HL-60 (cell line): Measurements from ENCODE around the gene OTX1.

ENCODE experiments used
- DNase-seq, 2 experiments: peaks; one replicate each; pipeline ENCODE4 v3.0.0-alpha.2; 2010 to 2020; ENCODE audit warnings: low read depth in 1 of 2, low spot score in 1 of 2
- H3K27ac ChIP-seq: fragments of 250-450 bp; sonication (Bioruptor Pico); replicated peaks from 2 replicates; pipeline ENCODE4 v1.5.1; 2020; ENCODE audit warnings: mild to moderate bottlenecking, moderate library complexity
- H3K27me3 ChIP-seq: fragments of 250-450 bp; sonication (Bioruptor Pico); 2 replicates; pipeline ENCODE4 v1.5.1; 2021; ENCODE audit warnings: mild to moderate bottlenecking, moderate library complexity; ENCODE audit not compliant: insufficient read depth, poor library complexity, severe bottlenecking
- H3K4me3 ChIP-seq: replicated peaks from 2 replicates; pipeline ENCODE4 v1.5.1; 2011; ENCODE audit warnings: mild to moderate bottlenecking, control low read depth, low read length; ENCODE audit not compliant: insufficient read depth
- CTCF ChIP-seq: IDR thresholded peaks from one replicate; pipeline ENCODE4 v1.5.1; 2011; ENCODE audit warnings: low read length, control low read depth, inconsistent platforms; ENCODE audit not compliant: insufficient read depth
- GABPA ChIP-seq: IDR thresholded peaks from 2 replicates; pipeline ENCODE4 v1.6.1; 2012; ENCODE audit warnings: low read depth
- POLR2AphosphoS5 ChIP-seq: IDR thresholded peaks from 2 replicates; pipeline ENCODE4 v1.6.1; 2012; ENCODE audit warnings: low read depth
- REST ChIP-seq: IDR thresholded peaks from 2 replicates; pipeline ENCODE4 v1.6.1; 2012; ENCODE audit warnings: low read depth; ENCODE audit not compliant: insufficient replicate concordance
- SPI1 ChIP-seq: IDR thresholded peaks from 2 replicates; pipeline ENCODE4 v1.6.1; 2012; ENCODE audit warnings: low read depth, mild to moderate bottlenecking, borderline replicate concordance

The OTX1 gene

DNA sequence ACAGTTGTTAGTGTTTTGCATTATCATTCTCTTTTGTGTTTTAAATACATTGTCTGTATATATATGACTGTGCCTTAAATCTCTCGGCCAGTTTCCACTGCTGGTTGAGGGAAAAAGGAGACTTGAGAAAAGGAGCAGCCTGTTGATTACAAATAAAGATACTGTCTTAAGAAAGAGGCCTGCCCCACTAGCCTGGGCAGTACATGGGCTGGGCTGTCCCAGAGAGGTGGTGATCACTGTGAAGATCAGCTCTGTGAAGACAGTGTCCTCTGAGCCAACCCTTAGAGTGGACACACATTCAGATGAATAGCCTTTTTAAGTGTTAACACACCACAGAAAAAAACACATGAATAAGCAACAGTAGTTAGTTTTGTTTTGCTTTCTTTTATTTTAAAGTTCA, 10.0 kb upstream of the OTX1 start:
- no peak for DNase-seq

GRCh38 chr2:63041592-63041991, 9.0 kb upstream of the OTX1 start:
- Histone ChIP-seq H3K27me3 (no peaks in the 10 kb centered on the region), H3K27ac (no peak overlapping the region), H3K4me3 (no peak overlapping the region)
- TF ChIP-seq REST: no peak
- no peak for TF ChIP-seq POLR2AphosphoS5
- TF ChIP-seq GABPA: no peak
- no peak for TF ChIP-seq CTCF
- no peak for TF ChIP-seq SPI1
- DNase-seq: no peak

More for the DNA sequence above, 10.0 kb upstream of the OTX1 start:
- TF ChIP-seq POLR2AphosphoS5: no peak
- TF ChIP-seq CTCF: no peak
- TF ChIP-seq SPI1: no peak
- TF ChIP-seq REST: no peak
- TF ChIP-seq GABPA: no peak
- no peak overlapping the region for H3K27ac ChIP-seq
- H3K4me3 ChIP-seq: no peak overlapping the region
- no peaks in the 10 kb centered on the region for H3K27me3 ChIP-seq

DNA sequence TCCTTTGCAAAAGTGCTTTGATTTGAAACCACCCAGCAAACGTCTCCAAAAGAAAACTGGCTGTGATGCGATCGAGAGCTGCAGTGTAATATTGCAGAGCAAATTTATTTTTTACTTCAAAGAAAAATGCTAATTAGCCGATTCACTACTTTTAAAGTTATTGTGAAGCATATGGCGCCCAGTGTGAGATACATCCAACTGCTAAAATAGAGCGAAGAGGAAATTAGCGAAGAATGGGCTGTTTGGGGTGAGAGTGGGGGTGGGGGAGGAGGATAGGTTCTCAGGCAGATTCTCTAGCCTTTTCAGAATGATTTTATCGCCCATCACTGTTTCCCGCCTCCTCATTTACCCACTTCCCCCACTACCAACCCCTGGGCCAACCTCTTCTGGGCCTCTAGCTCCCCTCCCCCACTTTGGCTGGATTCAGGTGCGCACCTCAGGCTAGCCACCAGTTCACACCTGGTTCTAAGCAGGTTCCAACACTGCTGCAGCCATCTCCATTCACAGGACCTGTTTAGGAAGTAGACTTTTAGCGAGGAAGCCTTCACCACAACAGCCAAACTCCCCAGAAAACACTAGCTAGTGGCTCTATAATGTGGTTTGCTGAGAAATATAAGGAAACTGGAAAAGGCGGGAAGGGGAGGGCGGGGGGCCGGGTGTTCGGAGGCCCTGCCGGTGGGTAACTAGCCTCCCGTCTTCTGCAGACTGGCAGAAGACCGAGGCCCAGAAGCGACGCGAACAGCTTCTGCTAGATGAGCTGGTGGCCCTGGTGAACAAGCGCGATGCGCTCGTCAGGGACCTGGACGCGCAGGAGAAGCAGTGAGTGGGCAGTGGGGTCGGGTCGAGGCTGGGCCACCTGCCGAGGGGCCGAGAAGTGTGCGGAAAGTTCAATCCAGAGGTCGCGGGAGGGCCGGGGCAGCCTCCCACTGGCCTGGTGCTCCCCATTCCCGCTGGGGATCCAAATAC, 6.0 kb upstream of the OTX1 start:
- Histone ChIP-seq H3K4me3 (no peak overlapping the region), H3K27ac (no peak overlapping the region), H3K27me3 (peaks cover 27% of the 10 kb centered on the region)
- TF ChIP-seq CTCF: no peak
- no peak for TF ChIP-seq SPI1
- no peak for TF ChIP-seq POLR2AphosphoS5
- TF ChIP-seq REST: no peak
- no peak for TF ChIP-seq GABPA
- DNase-seq: no peak
